ENCODE measurements around the gene MSANTD2.

The MSANTD2 gene

DNA sequence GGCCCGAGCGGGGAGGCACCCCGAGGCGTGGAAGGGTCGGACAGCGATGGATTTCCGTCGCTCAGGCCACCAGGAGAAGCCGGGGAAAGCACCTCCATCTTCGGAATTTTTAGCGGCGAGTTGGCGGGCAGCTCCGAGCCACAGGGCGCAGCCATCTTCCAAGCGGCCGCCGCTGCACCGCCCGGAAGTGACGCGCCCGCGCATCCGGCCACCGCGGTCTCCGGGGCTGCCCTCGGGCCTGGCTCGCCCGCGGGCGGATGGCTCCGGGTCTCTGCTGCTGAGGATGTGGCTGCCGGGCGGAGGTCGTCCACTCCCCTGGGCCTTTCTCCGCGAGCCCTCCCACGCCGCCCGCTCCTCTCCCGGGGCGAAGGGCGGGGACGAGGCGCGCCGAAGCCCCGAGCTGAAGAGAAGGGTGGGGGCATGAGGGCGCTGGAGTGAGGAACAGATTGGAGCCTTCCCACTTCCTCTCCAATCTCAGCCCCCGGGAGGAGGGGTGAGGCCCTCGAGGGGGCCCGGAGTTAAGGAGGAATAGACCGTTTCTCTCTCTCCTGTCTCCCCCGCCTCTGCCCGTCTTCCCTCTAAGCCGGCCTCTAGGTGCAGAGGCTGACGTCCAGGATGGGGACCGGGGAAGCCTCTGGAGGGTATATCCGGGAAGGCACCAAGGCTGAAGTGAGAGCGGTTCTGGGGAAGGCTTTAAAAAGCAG lies at the start of gene MSANTD2:
Gene MSANTD2, minus strand, starts transcription at position 181 of the 704 bp plus-strand sequence. Its CDS starts 26 bp downstream, at position 155.
- peak; percentile 62 for DNase-seq (ENCODE audit: low spot score)

DNA sequence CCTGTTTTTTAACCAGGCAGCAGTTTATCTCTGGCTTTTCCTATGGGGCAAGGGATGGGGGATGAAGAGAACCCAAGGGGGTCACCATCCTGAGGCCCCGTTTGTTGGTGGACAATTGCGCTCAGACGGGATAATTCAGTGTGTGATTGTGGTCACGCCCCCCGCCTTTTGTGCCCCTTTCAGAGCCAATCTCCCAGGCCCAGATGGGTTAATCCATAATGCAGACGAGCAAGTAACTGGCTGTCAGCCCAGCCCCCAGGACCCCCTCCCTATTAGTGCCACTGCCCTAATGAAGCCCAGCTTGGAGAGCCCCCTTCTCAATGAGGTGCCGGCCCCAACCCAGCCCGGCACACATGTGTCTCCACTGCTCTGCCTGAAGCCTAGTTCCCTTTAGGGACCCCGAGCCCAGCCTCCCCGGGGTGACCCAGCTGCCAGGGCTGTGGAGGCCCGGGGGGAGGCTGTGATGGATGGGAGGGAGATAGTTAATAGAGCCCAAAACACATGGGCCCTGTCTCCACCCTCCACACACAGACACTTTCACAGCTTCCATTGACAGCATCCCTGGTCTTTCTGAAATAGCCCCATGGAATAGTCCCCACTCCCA lies 46.0 kb upstream of the MSANTD2 start:
- no peak for DNase-seq (ENCODE audit: low spot score)

DNA sequence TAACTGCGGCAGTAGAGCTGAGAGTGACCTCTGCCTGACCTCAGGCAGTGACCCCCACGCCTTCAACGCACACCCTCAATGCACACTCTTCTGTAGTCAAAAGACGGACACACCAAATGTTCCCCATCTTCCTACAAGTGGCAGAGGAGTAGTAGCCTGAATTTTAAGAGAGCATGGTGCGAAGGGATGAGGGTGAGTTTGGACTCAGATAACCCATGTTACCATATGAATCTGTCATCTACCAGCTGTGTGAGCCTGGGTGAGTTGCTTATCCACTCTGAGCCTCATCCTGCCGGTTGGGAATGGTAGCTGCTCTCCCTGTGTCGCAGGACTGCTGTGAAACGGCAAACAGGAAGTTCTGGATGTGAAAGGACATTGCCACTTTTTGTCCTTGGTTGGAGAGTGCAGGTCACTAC lies 44.5 kb upstream of the MSANTD2 start:
- no peak for DNase-seq (ENCODE audit: low spot score)

DNA sequence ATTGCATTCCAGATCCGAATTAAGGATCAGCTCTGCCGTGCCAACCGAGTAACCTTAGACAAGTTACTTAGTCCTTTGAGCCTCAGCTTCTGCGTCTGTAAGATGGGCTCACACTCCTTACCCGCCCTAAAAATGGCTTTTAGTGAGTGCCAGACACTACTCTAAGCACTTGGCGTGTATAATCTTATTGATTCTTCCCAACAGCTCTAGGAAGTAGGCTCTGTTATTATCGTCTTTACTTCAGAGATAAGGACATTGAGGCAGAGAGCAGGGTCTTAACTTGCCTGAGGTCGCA lies 43.4 kb upstream of the MSANTD2 start:
- DNase-seq (ENCODE audit: low spot score) = no peak

DNA sequence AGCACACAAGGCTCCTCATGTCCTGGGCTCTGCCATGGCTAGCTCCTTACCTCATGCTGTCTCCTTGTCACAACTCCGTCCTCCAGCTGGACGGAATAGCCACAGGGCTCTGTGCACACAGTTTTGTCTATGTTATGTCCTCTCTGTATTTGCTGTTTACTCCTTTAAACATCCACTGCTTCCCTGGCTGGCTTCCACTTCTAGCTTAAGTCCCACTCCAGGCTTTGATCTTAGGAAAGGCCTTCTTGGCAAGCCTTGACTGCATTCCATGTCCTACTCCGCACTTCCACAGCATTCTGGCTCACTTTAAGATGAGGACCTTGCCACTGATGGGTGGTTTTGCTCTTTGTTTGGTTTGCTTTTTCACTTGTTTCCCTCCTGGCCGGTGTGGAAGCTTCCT lies 42.1 kb upstream of the MSANTD2 start:
- no peak for DNase-seq (ENCODE audit: low spot score)

DNA sequence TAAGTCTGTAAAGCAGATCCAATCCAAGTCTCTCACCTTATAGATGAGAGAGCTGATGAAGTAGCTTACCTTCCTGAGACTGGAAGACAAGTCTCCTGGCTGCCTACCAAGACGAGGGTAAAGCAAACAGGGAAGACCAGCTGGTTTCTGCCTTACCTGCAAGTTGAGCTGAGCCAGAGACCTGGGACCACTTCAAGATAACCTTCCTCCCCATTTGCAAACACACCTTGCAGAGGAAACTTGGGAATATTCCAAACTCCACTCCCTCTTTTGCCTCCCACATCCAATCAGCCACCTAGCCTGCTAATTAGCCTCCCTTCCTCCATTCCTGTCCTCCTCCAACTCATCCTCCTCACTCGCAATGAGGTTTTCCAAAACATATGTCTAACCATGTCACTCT lies 41.6 kb upstream of the MSANTD2 start:
- no peak for DNase-seq (ENCODE audit: low spot score)

DNA sequence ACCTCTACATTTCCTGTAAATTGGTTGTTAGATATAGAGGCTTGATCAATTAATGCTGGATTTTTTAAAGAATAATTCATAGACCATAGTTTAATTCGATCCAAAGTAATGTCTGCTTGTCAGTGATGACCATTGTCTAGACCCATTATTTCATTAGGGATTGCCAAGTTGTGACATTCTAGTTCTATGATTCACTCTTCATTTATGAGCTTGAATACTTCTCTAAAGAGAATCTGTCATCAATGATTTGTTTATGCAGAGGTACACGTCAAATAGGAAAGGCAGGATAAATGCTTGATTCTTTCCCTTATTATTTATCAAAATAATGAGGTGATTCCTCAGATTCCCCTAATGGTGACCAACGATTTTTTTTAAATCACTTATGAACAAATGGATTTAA lies 41.0 kb upstream of the MSANTD2 start:
- no peak for DNase-seq (ENCODE audit: low spot score)

DNA sequence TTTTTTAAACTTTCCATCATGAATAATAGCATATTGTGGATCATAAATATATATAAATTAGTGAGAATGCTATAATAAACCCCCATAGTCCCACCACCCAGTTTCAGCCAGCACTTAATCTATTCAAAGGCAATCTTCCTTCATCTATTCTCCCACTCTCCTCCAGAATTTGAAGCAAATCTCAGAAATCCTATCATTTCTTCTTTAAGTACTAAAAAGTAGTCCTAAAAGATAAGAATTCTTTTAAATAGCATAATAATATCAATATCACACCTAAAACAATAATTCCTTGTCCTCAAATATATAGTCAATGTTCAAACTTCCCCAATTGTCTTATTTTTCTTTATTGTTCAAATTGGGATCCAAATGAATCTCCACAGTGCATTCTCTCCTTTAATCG lies 40.5 kb upstream of the MSANTD2 start:
- no peak for DNase-seq (ENCODE audit: low spot score)

DNA sequence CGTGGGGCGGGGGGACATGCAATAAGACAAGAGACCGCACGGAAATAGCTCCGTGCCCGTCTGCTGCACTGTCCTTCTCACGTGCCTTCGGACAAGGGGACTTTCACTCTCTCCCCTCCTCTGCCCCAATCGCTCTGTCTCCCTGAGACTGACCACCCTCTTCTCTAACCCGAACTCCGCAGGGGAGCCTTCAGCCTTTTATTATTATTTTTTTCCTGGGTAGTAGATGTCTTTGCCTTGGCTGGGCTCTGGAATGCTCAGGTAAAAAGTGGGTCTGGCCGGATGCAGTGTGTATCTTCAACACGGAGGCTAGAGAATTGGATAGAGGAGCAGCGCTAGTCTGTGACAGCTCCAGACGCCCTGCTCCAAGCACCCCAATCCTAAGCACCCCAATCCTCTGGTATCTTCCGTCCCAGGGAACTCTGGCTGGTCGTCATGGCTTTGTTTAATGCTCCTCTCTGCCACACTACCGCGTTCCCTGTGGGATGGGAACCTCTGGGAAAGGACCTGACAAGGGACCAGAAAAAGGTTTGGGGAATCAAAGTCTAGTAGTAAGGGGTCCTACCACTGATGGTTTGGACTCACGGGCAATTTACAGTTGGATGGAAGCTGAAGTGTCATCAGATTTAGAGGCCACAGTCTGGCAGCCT lies 39.9 kb upstream of the MSANTD2 start:
- no peak for DNase-seq (ENCODE audit: low spot score)

DNA sequence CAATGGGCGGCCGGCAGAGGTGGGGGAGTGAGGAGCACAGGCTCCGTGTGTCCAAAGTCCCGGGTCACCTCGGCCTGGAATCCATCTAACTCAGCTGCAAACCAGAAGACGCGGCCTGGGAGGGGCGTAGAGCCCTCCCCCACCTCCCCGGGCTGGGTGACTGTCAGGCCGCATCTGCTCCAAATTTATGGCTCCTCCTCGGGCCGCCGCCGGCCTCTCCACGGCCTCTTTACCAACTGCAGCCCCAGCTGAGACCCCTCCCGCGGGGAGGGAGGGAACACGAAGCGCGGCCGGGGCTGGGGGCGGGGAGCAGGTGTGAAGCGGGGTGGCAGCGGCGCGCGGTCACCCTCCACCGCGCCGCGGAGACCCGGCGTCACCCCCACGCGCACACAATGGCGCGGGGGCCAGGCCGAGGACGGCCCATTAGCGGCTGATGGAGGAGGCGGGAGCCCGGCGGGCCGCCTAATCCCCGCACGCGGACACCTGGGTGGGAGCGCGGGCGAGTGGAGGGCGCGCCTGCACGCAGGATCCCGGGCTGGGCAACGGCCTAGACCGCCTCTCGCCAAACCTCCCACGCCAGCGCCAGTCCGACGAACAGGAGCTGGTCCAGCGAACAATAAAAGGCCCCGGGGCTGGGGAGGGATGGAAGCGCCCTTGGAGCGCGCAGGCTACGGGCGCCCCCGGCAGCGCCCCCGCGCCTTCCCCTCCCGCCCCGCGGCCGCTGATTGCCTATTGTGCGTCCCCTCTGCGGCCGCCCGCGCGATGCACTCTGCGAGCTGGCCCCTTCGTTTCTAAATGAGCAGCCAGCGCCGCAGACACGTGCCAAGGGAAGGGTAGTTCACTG lies 39.1 kb upstream of the MSANTD2 start:
- DNase-seq (ENCODE audit: low spot score) = no peak

DNA sequence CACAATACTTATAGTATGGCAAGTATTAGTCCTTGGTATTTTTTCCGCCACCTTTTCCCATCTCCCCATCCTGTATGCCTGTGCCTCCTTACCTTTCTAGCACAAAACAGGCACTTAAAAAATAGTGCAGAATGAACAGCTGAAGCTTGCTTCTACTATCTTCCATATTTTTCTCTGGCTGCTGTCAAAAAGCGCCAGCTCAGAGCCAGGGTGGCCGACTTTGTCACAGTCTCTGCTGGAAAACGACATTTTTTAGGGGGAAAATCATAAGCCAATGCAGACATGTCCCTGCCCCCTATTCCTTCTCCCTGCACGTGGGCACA lies 38.6 kb upstream of the MSANTD2 start:
- DNase-seq (ENCODE audit: low spot score) = no peak

DNA sequence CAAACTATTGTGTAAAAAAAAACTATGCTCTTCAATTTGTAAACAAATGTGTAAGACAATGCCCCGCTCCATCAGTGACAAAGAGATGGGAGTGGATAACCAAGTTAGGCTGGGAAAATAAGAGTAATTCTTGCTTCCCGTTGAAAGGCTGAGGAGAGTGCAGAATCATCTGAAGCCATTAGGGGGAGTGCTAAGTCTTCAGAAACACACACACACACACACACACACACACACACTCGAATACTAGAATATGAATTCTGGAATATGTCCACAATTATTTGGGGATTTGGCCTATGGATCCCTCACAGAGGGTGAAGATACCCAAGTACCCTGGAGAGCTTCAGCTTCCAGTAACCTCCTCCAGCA lies 37.3 kb upstream of the MSANTD2 start:
- DNase-seq (ENCODE audit: low spot score) = peak; percentile 5

DNA sequence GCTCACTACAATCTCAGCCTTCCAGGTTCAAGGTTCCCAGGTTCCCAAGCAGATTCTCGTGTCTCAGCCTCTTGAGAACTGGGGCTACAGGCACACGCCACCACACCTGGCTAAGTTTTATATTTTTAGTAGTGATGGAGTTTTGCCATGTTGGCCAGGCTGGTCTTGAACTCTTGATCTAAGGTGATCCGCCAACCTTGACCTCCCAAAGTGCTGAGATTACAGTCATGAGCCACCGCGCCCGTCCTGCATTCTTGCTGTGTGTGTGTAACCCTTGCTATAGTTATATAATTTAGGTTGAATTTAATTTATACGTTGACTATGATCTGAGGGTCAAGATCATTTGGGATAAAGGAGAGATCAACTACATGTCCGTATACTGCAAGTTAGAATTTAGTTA lies 35.7 kb upstream of the MSANTD2 start:
- no peak for DNase-seq (ENCODE audit: low spot score)

DNA sequence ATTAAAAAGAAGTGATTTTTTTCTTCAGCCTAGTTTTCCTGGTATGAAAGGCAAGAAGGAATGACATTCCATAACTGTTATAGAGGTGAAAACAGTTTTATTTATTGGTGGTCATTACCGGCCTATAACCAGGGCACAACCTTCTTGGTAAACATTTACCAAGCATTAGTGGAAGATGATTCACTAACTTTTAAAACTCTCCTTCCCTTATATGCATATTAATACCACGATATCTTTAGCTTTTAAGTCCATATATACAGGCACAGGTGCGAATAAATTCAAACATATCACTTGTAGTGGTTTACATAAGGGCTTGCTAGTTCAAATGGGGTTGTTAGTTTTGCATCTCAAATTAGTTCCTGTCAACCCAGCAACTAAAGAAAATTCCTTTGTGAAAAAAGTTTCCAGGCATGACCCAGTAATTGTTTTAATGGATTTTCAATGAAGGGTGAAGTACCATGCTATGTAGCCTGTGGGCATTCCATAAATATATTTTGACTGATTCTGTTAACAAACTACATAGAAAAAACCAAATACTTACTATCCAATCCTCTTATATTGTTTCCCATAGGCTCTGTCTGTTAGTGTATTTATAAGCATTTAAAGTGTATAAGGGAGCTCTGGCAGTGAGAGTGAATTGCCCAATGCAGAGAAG lies 34.4 kb upstream of the MSANTD2 start:
- DNase-seq (ENCODE audit: low spot score) = no peak

DNA sequence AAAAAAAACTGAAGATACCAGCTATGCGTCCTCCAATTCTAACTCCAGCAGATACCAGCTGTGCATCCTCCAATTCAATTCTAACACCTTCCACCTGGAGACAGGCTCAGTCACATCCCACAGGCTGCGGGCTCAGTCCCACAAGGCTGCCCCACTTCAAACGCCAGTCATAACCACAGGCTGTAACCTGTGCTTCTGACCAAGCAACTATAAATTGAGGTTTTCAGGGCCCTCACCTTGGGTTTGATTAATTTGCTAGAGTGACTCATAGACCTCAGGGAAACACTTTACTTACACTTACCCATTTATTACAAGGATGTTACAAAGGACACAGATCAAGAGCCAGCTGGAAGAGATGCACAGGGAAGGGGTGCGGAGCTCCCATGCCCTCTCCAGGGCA lies 32.4 kb upstream of the MSANTD2 start:
- DNase-seq (ENCODE audit: low spot score) = no peak

DNA sequence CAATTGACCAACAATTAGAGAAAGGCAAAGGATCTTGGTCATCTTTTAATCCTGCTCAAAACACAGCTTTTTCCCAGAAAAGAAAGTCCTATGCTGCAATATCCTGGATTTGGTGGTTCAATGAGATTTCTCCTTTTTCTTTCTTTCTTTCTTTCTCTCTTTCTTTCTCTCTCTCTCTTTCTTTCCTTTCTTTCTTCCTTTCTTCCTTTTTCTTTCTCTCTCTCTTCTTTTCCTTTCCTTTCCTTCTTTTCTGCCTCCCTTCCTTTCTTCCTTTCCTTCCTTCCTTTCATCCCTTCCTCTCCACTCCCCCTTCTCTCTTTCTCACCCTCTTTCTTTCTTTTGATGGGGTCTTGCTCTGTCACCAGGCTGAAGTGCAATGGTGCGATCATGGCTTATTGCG lies 31.7 kb upstream of the MSANTD2 start:
- no peak for DNase-seq (ENCODE audit: low spot score)

DNA sequence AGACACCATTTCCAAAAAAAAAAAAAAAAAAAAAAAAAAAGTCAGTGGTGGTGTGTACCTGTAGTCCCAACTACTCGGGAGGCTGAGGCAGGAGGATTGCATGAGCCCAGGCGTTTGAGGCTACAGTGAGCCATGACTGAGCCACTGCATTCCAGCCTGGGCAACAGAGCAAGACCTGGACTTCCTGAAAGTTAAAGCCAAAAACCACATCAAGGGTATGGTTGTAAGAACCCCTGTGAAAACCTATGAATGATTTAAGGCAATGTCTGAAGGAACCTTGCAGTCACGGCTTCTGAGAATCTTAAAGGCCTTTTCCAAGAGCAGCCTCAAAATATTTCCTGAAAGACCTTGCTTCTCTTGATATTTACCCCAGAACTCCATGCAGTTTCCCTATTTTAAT lies 30.5 kb upstream of the MSANTD2 start:
- no peak for DNase-seq (ENCODE audit: low spot score)

DNA sequence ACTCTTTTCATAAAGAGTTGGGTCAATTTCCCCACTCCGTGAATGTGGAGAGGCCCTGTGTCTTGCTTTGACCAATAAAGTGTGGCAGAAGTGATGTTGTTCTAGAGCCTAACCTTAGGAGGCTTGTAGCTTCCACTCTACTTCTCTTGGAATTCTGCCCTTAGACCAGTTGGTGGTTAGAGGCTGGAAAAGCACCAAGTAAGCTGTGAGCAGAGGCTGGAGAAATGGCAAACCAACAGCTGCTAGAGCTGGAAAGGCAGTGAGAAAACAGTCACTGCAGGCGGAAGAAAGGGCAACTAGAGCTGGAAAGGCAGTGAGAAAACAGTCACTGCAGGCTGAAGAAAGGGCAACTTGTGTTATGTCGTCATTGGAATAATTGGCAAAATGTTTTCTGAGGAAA lies 29.8 kb upstream of the MSANTD2 start:
- no peak for DNase-seq (ENCODE audit: low spot score)

DNA sequence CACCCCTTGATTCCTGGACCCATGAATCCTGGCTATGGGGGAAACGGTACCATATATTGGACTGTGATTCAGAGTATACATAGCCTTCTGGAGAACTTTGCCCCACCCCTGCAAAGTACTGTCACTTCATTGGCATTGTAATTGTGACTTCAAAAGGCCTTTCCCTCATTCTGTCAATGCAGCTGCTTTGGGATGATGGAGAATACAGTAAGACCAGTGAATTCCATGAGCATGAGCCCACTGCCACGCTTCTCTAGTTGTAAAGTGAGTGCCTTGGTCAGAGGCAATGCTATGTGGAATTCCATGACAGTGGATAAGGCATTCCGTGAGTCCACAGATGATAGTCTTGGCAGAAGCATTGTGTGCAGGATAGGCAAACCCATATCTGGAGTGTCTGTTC lies 25.7 kb upstream of the MSANTD2 start:
- no peak for DNase-seq (ENCODE audit: low spot score)

DNA sequence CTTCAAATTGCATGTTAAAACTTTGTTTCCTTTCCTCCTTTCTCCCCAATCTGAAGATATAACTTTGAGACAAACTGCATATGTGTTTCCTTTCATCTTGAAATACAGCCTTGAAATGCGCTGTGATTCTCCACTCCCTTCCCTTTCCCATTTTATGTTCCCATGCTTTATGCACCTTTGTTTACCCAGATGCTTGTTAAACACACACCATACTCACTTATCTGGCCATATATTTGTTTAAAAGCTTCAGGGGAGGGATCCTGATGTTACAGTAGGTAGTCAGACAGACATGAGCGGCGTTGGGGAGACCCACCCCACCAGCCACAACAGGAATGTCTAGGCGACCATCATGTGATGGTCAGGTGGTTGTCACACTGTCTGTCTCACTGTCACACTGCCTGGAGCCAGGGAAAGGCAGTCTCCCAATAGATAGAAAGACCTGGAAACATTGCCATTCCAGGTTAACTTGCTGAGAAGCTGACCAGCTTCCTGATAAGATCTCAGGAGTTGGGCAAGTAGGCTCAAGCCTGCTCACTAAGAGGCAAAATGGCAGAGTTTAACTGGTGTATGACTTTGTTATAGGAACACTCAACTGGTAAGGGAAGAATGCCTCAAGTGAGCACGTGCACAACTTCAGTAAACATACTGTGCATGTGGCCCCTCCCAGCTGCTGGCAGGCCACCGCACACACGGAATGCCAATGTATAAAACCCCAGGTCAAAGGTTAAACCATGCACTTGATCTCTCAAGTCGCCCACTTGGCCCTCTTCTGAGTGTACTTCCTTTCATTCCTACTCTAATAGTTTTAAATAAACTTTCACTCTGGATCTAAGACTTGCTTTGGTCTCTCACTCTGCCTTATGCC lies 23.5 kb upstream of the MSANTD2 start:
- DNase-seq (ENCODE audit: low spot score) = no peak

DNA sequence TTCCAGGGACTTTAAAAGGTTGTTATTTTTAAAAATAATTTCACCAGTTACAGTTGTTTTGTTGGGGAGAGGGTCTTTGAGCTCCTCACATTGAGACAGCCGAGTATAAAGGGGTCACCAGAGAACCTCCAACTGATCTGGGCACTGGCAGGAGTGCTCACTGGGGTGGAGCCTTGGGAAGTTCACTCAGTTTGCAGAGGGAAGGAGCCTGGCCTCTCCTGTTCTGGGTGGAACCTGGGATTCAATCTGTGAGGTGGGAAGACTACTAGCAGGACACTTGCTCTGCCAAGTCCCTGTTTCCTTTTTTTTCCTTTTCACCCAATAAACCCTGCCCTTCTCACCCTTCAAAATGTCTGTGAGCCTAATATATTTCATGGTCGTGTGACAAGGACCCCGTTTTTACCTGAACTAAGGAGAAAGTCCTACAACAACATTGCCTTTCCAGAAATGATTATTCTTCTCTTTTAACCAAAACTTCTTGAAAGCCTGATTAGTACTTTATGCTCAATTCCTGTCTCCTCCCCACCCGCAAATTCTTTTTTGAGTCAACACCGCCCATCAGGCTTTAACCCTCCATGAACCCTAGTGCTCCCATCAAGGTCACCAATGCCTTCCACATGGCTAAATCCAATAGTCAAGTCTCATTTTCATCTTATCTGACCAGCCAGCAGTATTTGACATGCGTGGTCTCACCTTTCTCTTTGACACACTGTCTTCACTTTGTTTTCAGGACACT lies 22.0 kb upstream of the MSANTD2 start:
- no peak for DNase-seq (ENCODE audit: low spot score)

Measured in hematopoietic multipotent progenitor cell treated with erythropoietin and hydrocortisone succinate and interleukin-3 and kit ligand, for 15 days (in vitro differentiated cells).